SK-N-SH (cell line): ENCODE data around the gene ROBO1.

Experiments
- EZH2phosphoT487 ChIP-seq: fragments of 200-600 bp; sonication (generic); IDR thresholded peaks from 2 replicates; pipeline ENCODE4 v1.6.1; 2017; ENCODE audit warnings: low read depth, mixed run types, mild to moderate bottlenecking, antibody characterized with exemption, moderate library complexity, borderline replicate concordance
- MXI1 ChIP-seq: IDR thresholded peaks from 2 replicates; pipeline ENCODE4 v1.6.1; 2012; ENCODE audit warnings: mild to moderate bottlenecking, low read depth, low read length, improper control_type of control experiment
- RAD21 ChIP-seq: IDR thresholded peaks from 2 replicates; pipeline ENCODE4 v1.6.1; 2012; ENCODE audit warnings: mild to moderate bottlenecking, low read length
- RXRA ChIP-seq: IDR thresholded peaks from 2 replicates; pipeline ENCODE4 v1.4.0; 2012; ENCODE audit warnings: low read depth, mild to moderate bottlenecking, borderline replicate concordance
- TF ChIP-seq, protein P1 (sequence below): IDR thresholded peaks from 2 replicates; pipeline ENCODE4 v1.4.0; 2012; ENCODE audit warnings: low read depth
- TF ChIP-seq, protein P2 (sequence below): fragments of 200-600 bp; sonication (generic); IDR thresholded peaks from 2 replicates; pipeline ENCODE4 v1.6.1; 2017; ENCODE audit warnings: antibody characterized with exemption, mild to moderate bottlenecking, moderate library complexity

DNA sequence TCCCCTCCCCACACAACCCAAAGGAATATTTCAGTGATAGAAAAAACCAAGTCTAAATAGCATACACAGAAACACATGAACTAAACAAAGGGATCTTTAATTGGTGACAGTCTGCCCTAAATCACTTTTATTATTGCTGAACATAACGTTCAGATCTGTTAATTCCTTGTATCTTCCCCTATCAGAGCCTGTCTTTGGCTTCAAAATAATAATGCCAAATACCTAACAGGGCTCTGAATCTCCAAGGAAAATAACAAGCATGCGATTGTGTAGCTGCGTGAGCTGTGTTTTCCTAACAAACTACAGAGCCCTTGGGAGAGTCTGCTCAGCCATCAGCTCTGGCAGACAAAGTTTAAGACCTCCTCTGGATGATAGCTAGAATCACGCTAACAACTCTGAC lies 1010.1 kb downstream of the ROBO1 start:
- TF ChIP-seq MXI1 (no peak), RAD21 (no peak), RXRA (no peak), EZH2phosphoT487 (no peak)
- TF ChIP-seq, protein P1, sequence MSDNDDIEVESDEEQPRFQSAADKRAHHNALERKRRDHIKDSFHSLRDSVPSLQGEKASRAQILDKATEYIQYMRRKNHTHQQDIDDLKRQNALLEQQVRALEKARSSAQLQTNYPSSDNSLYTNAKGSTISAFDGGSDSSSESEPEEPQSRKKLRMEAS = no peak
- TF ChIP-seq, protein P2, sequence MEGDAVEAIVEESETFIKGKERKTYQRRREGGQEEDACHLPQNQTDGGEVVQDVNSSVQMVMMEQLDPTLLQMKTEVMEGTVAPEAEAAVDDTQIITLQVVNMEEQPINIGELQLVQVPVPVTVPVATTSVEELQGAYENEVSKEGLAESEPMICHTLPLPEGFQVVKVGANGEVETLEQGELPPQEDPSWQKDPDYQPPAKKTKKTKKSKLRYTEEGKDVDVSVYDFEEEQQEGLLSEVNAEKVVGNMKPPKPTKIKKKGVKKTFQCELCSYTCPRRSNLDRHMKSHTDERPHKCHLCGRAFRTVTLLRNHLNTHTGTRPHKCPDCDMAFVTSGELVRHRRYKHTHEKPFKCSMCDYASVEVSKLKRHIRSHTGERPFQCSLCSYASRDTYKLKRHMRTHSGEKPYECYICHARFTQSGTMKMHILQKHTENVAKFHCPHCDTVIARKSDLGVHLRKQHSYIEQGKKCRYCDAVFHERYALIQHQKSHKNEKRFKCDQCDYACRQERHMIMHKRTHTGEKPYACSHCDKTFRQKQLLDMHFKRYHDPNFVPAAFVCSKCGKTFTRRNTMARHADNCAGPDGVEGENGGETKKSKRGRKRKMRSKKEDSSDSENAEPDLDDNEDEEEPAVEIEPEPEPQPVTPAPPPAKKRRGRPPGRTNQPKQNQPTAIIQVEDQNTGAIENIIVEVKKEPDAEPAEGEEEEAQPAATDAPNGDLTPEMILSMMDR = no peak
